Activated T-helper 1 cell treated with anti-CD3 and anti-CD28 coated beads, Interleukin-12 subunit alpha, Interleukin-12 subunit beta, Interleukin-2, Interleukin-4 antibody, amounts not matched to agents 30 ng/mL and 10 ng/mL and 1 ng/mL, durations not matched to agents 14 hours and 24 hours and 36 hours (primary cell): ENCODE measurements around the gene VEZF1. TPM values are rescaled to one million over a fixed set of nuclear protein-coding genes. Genes with fewer than 3 reads are reported as not detected.

Experiments
- DNase-seq: peaks from one replicate; pipeline ENCODE4 v3.0.0; 2021; ENCODE audit warnings: low spot score
- H3K27ac Mint-ChIP-seq: one replicate; pipeline ENCODE4 v1.8.0; 2021; ENCODE audit warnings: mild to moderate bottlenecking, mixed read lengths
- H3K27me3 Mint-ChIP-seq: one replicate; pipeline ENCODE4 v1.8.0; 2022; ENCODE audit warnings: mild to moderate bottlenecking, moderate library complexity, mixed read lengths; ENCODE audit not compliant: insufficient read depth
- H3K36me3 Mint-ChIP-seq: one replicate; pipeline ENCODE4 v1.8.0; 2021; ENCODE audit warnings: low read depth, mixed read lengths
- H3K4me1 Mint-ChIP-seq: one replicate; pipeline ENCODE4 v1.8.0; 2021; ENCODE audit warnings: low read depth, mixed read lengths
- H3K4me3 Mint-ChIP-seq: one replicate; pipeline ENCODE4 v1.8.0; 2021; ENCODE audit warnings: mild to moderate bottlenecking, moderate library complexity, mixed read lengths
- H3K9me3 Mint-ChIP-seq: one replicate; pipeline ENCODE4 v1.8.0; 2021; ENCODE audit warnings: mixed read lengths
- intact Hi-C: fragments of 100-400 bp; cut with micrococcal nuclease; formaldehyde crosslinking; loops from one replicate; pipeline ENCODE4 v1.15.1; 2024
- total RNA-seq: library from RNA; stranded (reverse); gene quantifications from 2 replicates; pipeline ENCODE4 v1.2.3, GENCODE V29; 2022

VEZF1 gene
- total RNA-seq, 1 donor from 2014 or later, result 41.2 TPM

GRCh38 chr17:57949649-57950048 lies 38.4 kb downstream of the VEZF1 start:
- H3K27ac Mint-ChIP-seq, result no peak overlapping the region

DNA sequence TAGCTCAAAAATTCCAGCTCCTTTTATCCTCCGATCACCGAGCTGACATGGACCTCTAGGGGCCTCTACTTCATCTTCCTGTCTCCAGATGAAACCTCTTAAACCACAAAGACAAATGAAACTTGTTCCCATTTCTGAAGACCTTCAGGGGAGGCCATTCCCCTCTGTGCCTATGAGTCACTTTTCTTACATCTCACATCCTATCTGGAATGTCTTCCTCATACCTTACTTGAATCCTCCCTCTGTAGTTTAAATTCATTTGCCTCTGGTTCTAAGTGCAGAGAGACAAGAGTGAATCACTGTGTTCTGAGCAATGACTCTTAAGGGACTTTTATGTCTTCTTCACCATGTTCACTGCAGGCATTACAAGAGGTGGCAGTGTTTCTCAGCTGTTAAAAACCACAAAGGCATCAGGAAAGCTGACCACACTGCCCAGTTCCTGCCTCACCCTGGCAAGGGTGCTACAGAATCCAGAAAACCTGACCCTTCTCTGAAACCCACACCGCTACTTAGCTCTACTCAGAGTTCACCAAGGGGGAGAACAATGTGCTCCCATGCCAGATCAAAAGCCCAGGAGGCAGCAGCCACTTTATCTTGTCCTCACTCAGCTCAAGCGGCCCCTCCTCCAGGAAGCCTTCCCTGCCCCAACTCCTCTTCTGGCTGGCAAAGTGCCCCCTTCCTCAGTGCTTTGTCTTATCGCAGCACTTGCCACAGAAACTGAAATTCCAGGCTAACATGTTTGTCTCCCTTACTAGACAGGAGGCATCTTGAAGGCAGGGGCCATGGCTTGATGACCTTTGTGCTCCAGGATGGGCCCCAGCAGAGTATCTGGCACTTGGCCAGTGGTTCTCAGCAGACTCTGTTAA lies 39.3 kb downstream of the VEZF1 start:
- Mint-ChIP-seq H3K4me3 (no peak overlapping the region), H3K27me3 (peaks cover 58% of the 10 kb centered on the region), H3K9me3 (no peaks in the 10 kb centered on the region), H3K27ac (no peak overlapping the region), H3K36me3 (no peaks in the 10 kb centered on the region), H3K4me1 (peaks cover 44% of the 10 kb centered on the region)
- intact Hi-C loops, result loop anchor here (2.0 kb wide), 1 partner anchor 36 kb away; no protein-coding TSS in a partner anchor
- no peak for DNase-seq

More at GRCh38 chr17:57949649-57950048, 38.4 kb downstream of the VEZF1 start:
- no peak overlapping the region for H3K4me3 Mint-ChIP-seq
- peaks cover 57% of the 10 kb centered on the region for H3K27me3 Mint-ChIP-seq
- DNase-seq, result no peak
- intact Hi-C loops, result loop anchor here (2.0 to 5.0 kb wide), 2 partner anchors 35 to 133 kb away; partner anchors contain the start of gene DYNLL2
- no peaks in the 10 kb centered on the region for H3K36me3 Mint-ChIP-seq
- H3K4me1 Mint-ChIP-seq, result peaks cover 44% of the 10 kb centered on the region
- no peaks in the 10 kb centered on the region for H3K9me3 Mint-ChIP-seq

GRCh38 chr17:57948169-57948554 lies 39.9 kb downstream of the VEZF1 start:
- no peak overlapping the region for H3K4me3 Mint-ChIP-seq
- DNase-seq, result no peak
- intact Hi-C loops, result loop anchor here (2.0 kb wide), 1 partner anchor 37 kb away; no protein-coding TSS in a partner anchor
- H3K27me3 Mint-ChIP-seq, result peaks cover 54% of the 10 kb centered on the region
- H3K4me1 Mint-ChIP-seq, result peaks cover 44% of the 10 kb centered on the region
- H3K27ac Mint-ChIP-seq, result no peak overlapping the region
- H3K36me3 Mint-ChIP-seq, result no peaks in the 10 kb centered on the region
- no peaks in the 10 kb centered on the region for H3K9me3 Mint-ChIP-seq

DNA sequence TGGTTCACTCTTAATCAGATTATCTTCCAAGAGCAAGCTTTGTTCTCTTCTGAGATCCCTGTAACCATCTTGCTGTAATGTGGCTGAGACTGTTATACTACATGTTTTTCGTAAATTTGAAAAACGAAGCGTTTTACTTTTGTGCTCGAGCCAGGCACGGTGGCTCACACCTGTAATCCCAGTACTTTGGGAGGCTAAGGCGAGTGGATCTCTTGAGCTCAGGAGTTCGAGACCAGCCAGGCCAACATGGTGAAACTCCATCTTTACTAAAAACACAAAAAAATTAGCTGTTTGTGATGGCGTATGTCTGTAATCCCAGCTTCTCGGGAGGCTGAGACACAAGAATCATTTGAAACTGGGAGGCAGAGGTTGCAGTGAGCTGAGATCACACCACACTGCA lies 40.7 kb downstream of the VEZF1 start:
- H3K27ac Mint-ChIP-seq, result no peak overlapping the region
- H3K36me3 Mint-ChIP-seq, result no peaks in the 10 kb centered on the region
- no peak for DNase-seq
- peaks cover 44% of the 10 kb centered on the region for H3K4me1 Mint-ChIP-seq
- intact Hi-C loops, result no loop called here
- no peaks in the 10 kb centered on the region for H3K9me3 Mint-ChIP-seq
- peaks cover 48% of the 10 kb centered on the region for H3K27me3 Mint-ChIP-seq
- peak overlapping the region; percentile 28 for H3K4me3 Mint-ChIP-seq

DNA sequence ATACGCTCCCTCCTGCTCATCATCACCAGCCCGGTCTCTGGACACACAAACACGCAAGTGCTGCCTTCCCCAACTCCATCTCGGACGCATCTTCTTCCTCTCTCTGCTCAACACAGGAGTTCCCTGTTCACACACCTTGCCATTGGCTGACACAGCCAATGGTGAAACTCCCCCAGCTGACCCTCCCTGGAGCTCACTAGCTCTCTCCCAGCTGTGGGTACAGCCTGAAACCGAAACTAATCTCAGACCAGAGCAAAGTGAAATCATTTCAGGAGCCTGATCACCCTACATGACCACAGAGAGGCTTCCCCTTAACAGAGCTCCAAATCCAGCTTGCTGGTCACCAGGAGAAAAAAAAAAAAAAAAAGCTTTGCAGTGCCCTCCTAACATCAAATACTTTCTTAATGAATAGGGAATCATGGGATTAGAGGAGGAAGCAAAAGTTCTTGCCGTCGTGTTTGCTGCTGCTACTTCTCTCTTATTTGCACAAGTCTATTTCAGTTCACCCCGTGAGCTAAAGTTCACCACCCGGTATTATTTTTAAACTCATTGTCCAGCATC lies 41.2 kb downstream of the VEZF1 start:
- intact Hi-C loops, result no loop called here
- no peak overlapping the region for H3K27ac Mint-ChIP-seq
- peak; percentile 20 for DNase-seq
- H3K4me3 Mint-ChIP-seq, result peak overlapping the region; percentile 28
- no peaks in the 10 kb centered on the region for H3K9me3 Mint-ChIP-seq
- H3K4me1 Mint-ChIP-seq, result peaks cover 44% of the 10 kb centered on the region
- no peaks in the 10 kb centered on the region for H3K36me3 Mint-ChIP-seq
- H3K27me3 Mint-ChIP-seq, result peaks cover 48% of the 10 kb centered on the region

DNA sequence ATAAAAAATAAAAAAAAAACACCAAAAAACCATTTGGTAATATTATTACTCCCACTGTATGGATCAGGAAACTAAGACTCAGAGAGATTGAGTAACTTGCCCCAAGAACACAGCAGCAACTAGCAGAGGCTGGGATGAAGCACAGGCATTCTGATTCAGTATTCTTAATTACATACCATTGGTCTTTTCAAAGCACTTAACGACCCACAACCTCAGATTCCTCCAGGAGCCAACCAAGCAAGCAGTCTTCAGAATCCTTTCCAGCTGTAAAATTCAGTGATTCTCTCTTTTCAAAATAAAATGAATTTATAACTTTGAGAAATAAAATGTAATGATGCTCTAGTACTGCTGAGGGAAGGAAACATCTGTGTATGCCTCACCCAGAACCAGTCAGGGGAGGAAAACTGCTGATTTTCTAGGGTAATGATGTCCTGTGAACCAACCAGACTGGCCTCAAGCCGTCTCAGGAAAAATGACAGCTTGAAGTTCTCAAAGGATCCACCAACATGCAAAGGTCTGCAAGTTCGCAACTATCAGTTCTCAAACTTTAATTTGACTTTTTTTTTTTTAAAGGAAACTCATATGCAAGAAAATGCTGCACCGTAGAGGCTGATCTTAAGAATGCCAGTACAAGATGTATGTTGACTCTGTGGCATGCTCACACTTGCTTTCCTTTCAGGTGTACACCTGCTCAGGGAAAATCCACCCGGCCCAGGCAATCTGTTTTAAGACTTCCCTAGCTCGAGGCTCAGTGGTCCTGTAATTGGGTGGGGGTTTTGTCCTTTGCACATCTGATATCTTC lies 41.9 kb downstream of the VEZF1 start:
- H3K27ac Mint-ChIP-seq, result no peak overlapping the region
- DNase-seq, result no peak
- H3K27me3 Mint-ChIP-seq, result peaks cover 49% of the 10 kb centered on the region
- intact Hi-C loops, result no loop called here
- H3K9me3 Mint-ChIP-seq, result no peaks in the 10 kb centered on the region
- H3K4me1 Mint-ChIP-seq, result peaks cover 47% of the 10 kb centered on the region
- H3K36me3 Mint-ChIP-seq, result no peaks in the 10 kb centered on the region
- H3K4me3 Mint-ChIP-seq, result peak overlapping the region; percentile 28

- peaks cover 51% of the 10 kb centered on the region for H3K4me1 Mint-ChIP-seq
- intact Hi-C loops, result no loop called here
These were observed 43.1 kb downstream of the VEZF1 start for GRCh38 chr17:57944908-57945307.

DNA sequence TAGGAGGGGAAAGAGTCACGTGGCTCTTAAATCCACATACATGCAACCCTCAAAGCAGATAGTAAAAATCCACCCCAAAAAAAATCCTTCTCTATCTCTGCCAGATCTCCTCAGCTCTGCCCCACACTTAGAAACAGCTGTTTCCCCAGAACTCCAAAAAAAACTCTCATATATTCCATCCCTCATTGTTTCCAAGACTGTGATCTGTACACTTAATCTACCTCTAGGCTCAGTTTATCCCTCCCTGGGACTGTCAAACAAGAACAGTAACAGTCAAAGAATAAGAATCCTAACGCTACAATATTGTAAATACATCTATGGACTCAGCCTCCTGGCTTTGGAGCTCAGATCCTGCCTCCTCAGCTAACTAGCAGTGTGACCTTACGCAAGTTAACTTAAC lies 44.4 kb downstream of the VEZF1 start:
- H3K9me3 Mint-ChIP-seq, result no peaks in the 10 kb centered on the region
- peaks cover 52% of the 10 kb centered on the region for H3K27me3 Mint-ChIP-seq
- intact Hi-C loops, result no loop called here
- no peak for DNase-seq
- no peak overlapping the region for H3K4me3 Mint-ChIP-seq
- no peaks in the 10 kb centered on the region for H3K36me3 Mint-ChIP-seq
- peaks cover 46% of the 10 kb centered on the region for H3K4me1 Mint-ChIP-seq
- no peak overlapping the region for H3K27ac Mint-ChIP-seq

More at GRCh38 chr17:57944908-57945307, 43.1 kb downstream of the VEZF1 start:
- Mint-ChIP-seq H3K36me3 (no peaks in the 10 kb centered on the region), H3K27ac (no peak overlapping the region), H3K4me3 (no peak overlapping the region), H3K27me3 (peaks cover 55% of the 10 kb centered on the region), H3K9me3 (no peaks in the 10 kb centered on the region)
- DNase-seq, result no peak

- no peak overlapping the region for H3K27ac Mint-ChIP-seq
These were observed 44.9 kb downstream of the VEZF1 start for GRCh38 chr17:57943140-57943539.

DNA sequence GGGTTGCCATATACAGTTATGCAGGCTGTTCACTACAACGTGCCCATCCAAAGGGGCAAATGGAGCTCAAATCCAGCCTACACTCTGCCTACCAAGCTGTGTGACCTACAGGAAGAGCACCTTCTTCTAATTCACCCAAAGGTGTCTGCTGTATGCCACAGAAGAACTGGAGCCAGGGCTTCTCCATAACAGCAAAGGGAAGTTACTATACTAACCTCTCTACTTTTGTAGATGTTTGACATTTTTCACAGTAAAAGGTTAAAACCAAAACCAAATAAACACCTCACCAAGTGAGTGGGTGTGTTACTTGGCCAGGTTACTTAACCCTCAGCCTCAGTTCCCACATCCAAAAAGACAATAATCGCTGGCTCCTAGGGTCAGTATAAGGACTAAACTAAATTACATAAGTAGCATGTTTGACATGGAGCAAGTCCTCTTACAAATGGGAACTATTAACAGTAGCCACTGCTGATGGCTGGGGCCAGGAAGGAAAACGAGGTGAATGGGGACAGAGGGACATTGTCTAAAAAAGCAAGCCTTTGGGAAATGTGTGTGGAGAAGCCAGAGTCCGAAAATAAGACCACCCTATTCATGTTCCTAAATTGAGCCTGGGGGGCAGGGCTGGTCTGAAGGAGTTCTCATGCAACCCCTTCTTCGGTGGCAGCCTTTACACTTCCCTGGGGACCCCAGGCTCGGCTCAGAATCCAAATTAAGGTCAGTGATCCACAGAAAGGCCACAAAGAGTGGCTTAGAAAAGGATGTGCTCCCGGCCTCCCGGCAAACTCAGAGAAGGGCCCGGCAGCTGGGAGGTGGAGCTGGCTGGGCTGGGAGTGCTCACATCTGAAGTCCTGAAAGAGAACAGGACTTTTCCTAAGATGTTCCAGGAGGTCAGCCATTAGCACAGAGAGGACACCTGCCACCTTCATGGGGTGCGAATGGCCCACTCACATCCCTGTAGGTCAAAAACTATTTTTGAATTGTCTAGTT lies 46.4 kb downstream of the VEZF1 start:
- Mint-ChIP-seq H3K27ac (no peak overlapping the region), H3K4me1 (peaks cover 31% of the 10 kb centered on the region), H3K4me3 (no peak overlapping the region), H3K27me3 (peaks cover 38% of the 10 kb centered on the region), H3K9me3 (no peaks in the 10 kb centered on the region), H3K36me3 (no peaks in the 10 kb centered on the region)
- no peak for DNase-seq
- intact Hi-C loops, result no loop called here

More at GRCh38 chr17:57943140-57943539, 44.9 kb downstream of the VEZF1 start:
- intact Hi-C loops, result no loop called here
- Mint-ChIP-seq H3K27me3 (peaks cover 47% of the 10 kb centered on the region), H3K4me1 (peaks cover 41% of the 10 kb centered on the region), H3K4me3 (no peak overlapping the region), H3K36me3 (no peaks in the 10 kb centered on the region), H3K9me3 (no peaks in the 10 kb centered on the region)
- DNase-seq, result no peak

DNA sequence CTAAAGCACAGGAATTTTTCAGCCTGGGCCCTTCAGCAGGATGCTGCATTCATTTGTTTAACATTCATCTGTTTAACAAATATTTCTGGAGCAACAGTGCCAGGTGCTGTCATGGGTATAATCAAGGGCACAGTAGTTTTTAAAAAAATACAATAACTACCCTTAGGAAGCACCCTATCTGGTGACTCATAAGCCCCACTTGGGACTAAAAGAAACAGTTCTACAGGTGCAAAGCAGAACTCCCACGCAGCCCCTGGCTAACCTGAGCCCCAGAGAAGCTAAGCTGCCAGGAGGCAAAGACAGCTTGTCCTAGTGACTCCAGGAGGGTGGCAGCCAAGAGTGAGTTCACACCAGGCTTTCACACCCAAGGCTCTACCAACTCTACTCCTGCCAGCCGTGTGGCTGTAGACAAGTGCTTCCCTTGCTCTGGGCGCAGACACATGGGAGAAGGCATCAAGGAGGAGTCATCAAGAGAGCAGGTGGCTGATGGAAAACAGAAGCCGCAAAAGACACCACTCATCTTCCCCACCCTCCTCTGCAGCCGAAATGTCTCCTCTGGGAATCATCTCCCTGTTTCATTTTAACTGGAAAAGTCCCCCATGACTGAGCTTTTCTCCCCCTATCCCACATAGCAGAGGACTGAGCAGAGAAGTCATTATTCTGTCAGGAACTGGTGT lies 47.3 kb downstream of the VEZF1 start:
- peaks cover 29% of the 10 kb centered on the region for H3K27me3 Mint-ChIP-seq
- no peak for DNase-seq
- no peaks in the 10 kb centered on the region for H3K36me3 Mint-ChIP-seq

More for the DNA sequence above, 47.3 kb downstream of the VEZF1 start:
- Mint-ChIP-seq H3K9me3 (no peaks in the 10 kb centered on the region), H3K4me1 (peaks cover 24% of the 10 kb centered on the region), H3K27ac (no peak overlapping the region), H3K4me3 (no peak overlapping the region)
- intact Hi-C loops, result no loop called here
